GM13977 (cell line): ENCODE results near the gene LRGUK.

Experiments
- DNase-seq: peaks from one replicate; pipeline ENCODE4 v3.0.0; 2012; ENCODE audit warnings: low spot score
- in situ Hi-C: fragments of 300-500 bp; cut with MboI; formaldehyde crosslinking; loops from one replicate; pipeline ENCODE4 v1.12.0; 2022; ENCODE audit warnings: low sequenced_read_pairs, low pct_unique_long_range_greater_than_20kb, mixed read lengths, inconsistent platforms; ENCODE audit not compliant: unreplicated experiment
- TF ChIP-seq, protein P1 (sequence below): IDR thresholded peaks from 2 replicates; pipeline ENCODE4 v1.5.1; 2012; ENCODE audit warnings: mild to moderate bottlenecking, control low read depth; ENCODE audit not compliant: insufficient read depth; ENCODE audit errors: extremely low read depth, missing control alignments

The LRGUK gene

DNA sequence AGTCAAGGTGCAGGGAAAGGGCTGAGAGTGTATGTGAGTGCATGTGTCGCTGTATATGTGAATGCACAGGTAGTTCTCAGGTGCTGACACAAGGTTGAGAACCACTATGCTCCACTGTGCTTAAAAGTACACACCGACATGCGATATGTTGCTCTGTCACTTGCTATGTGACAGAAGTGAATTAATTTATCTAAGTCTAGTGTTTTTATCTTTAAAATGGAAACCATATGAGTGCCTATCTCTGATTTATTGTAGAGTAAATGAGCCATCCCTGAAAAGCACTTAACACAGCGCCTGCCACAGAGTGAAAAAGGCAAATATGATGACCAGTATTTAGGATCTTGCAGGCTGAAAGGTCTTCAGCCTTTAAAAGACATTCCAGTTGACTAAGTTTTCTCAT lies 184.7 kb downstream of the LRGUK start:
- no peak for DNase-seq
- in situ Hi-C loops = no loop called here
- TF ChIP-seq, protein P1, sequence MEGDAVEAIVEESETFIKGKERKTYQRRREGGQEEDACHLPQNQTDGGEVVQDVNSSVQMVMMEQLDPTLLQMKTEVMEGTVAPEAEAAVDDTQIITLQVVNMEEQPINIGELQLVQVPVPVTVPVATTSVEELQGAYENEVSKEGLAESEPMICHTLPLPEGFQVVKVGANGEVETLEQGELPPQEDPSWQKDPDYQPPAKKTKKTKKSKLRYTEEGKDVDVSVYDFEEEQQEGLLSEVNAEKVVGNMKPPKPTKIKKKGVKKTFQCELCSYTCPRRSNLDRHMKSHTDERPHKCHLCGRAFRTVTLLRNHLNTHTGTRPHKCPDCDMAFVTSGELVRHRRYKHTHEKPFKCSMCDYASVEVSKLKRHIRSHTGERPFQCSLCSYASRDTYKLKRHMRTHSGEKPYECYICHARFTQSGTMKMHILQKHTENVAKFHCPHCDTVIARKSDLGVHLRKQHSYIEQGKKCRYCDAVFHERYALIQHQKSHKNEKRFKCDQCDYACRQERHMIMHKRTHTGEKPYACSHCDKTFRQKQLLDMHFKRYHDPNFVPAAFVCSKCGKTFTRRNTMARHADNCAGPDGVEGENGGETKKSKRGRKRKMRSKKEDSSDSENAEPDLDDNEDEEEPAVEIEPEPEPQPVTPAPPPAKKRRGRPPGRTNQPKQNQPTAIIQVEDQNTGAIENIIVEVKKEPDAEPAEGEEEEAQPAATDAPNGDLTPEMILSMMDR = no peak

- TF ChIP-seq, protein P1 = no peak
- in situ Hi-C loops = no loop called here
- DNase-seq = no peak
Observed at GRCh38 chr7:134312717-134313116, 185.6 kb downstream of the LRGUK start.

GRCh38 chr7:134313543-134313942 lies 186.4 kb downstream of the LRGUK start:
- DNase-seq = no peak
- in situ Hi-C loops = no loop called here
- TF ChIP-seq, protein P1 = no peak
